Astrocyte of the spinal cord (primary cell): Measurements from ENCODE around the gene TSC22D2.

Experiments used
- DNase-seq: peaks from one replicate; pipeline ENCODE4 v3.0.0; 2011; ENCODE audit warnings: low read depth, low spot score
- H3K4me3 ChIP-seq: 2 replicates; pipeline ENCODE4 v1.5.1; 2011; ENCODE audit warnings: low read depth, mild to moderate bottlenecking, low read length, moderate library complexity
- CTCF ChIP-seq: IDR thresholded peaks from 2 replicates; pipeline ENCODE4 v1.5.1; 2012; ENCODE audit warnings: low read depth, mild to moderate bottlenecking, low read length, inconsistent platforms
- in situ Hi-C: cut with HindIII; loops from 2 replicates; pipeline ENCODE4 v1.10.0; 2017; ENCODE audit warnings: low sequenced_read_pairs

The TSC22D2 gene

GRCh38 chr3:150367757-150368156 lies 40.3 kb upstream of the TSC22D2 start:
- no peak for TF ChIP-seq CTCF
- no peak overlapping the region for H3K4me3 ChIP-seq
- DNase-seq, result no peak
- in situ Hi-C loops, result no loop called here

GRCh38 chr3:150370122-150370602 lies 37.9 kb upstream of the TSC22D2 start:
- H3K4me3 ChIP-seq, result peak overlapping the region; percentile 54
- in situ Hi-C loops, result no loop called here
- DNase-seq, result peak; percentile 97
- TF ChIP-seq CTCF, result peak; percentile 29

DNA sequence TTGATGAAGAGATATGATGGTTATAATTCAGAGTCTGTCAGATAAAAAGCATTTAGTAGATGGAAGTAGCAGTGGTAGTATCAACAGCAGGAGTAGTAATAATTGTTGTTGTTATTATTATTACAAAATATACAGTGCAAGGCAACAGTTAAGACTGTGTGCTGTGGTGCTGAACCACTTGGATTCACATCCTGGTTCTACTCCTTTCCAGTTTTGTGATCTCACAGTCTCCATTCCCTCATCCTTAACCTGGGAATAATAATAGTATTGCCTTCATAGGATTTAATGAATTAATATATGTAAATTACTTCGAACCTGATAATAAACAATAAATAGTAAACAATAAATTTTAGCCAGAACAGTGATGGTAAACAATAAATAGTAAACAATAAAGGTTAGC lies 37.1 kb upstream of the TSC22D2 start:
- peak; percentile 22 for DNase-seq
- no peak for TF ChIP-seq CTCF
- in situ Hi-C loops, result no loop called here
- H3K4me3 ChIP-seq, result peak overlapping the region; percentile 54

GRCh38 chr3:150371741-150372254 lies 36.3 kb upstream of the TSC22D2 start:
- DNase-seq, result peak; percentile 99
- TF ChIP-seq CTCF, result no peak
- peak overlapping the region; percentile 54 for H3K4me3 ChIP-seq
- in situ Hi-C loops, result no loop called here

- TF ChIP-seq CTCF, result no peak
- in situ Hi-C loops, result no loop called here
- no peak overlapping the region for H3K4me3 ChIP-seq
- DNase-seq, result no peak
Measured at GRCh38 chr3:150372320-150372719, 35.8 kb upstream of the TSC22D2 start.

- DNase-seq, result peak; percentile 30
- in situ Hi-C loops, result no loop called here
- peak; percentile 19 for TF ChIP-seq CTCF
- H3K4me3 ChIP-seq, result no peak overlapping the region
Measured at GRCh38 chr3:150372722-150373121, 35.4 kb upstream of the TSC22D2 start.
